Endothelial cell of hepatic sinusoid (primary cell): ENCODE data around the gene NXN.
"Not testable (repeated sequence)": the region's sequence is repeated elsewhere in the genome, so short reads cannot be mapped to it uniquely, and the experiment has no call there.

Source experiments
- in situ Hi-C: cut with HindIII; loops from 2 replicates; pipeline ENCODE4 v1.10.0; 2017; ENCODE audit warnings: low sequenced_read_pairs

NXN gene

GRCh38 chr17:749359-749758 lies 230.2 kb downstream of the NXN start:
- in situ Hi-C loops: not testable (repeated sequence)
